ENCODE measurements around the gene HOXD12.

GRCh38 chr2:176130957-176131847 is 31.6 kb downstream of the HOXD12 start:
- TF ChIP-seq CTCF (IDR thresholded peaks at IDR 0.05 in 2 of 3, conservative IDR thresholded peaks at IDR 0.05 in 1 of 3; ENCODE audit: borderline replicate concordance in 1 of 3, insufficient read depth in 1 of 3, low read depth in 2 of 3, low read length in 2 of 3): no peak
- no peak for TF ChIP-seq POLR2AphosphoS5 (IDR thresholded peaks at IDR 0.05; ENCODE audit: low read depth, low read length)
- no peak for TF ChIP-seq ZFX (IDR thresholded peaks at IDR 0.05)
- TF ChIP-seq SP1 (IDR thresholded peaks at IDR 0.05; ENCODE audit: low read depth): no peak
- TF ChIP-seq ZNF274 (IDR thresholded peaks at IDR 0.05; ENCODE audit: low read depth, low read length): no peak
- no peak for TF ChIP-seq EZH2phosphoT487 (IDR thresholded peaks at IDR 0.05; ENCODE audit: borderline replicate concordance)
- TF ChIP-seq REST (IDR thresholded peaks at IDR 0.05; ENCODE audit: low read depth): no peak

All from HCT116 (cell line).